Activated naive CD4-positive, alpha-beta T cell (primary cell): ENCODE data around the gene ZNF865.
A peak's percentile ranks its signal among the peaks of the same experiment; 100 is the strongest.

Source experiments
- DNase-seq, 4 experiments: peaks; one replicate each; lab custom pipeline; 2025; lab: John Stamatoyannopoulos, UW

ZNF865 gene

DNA sequence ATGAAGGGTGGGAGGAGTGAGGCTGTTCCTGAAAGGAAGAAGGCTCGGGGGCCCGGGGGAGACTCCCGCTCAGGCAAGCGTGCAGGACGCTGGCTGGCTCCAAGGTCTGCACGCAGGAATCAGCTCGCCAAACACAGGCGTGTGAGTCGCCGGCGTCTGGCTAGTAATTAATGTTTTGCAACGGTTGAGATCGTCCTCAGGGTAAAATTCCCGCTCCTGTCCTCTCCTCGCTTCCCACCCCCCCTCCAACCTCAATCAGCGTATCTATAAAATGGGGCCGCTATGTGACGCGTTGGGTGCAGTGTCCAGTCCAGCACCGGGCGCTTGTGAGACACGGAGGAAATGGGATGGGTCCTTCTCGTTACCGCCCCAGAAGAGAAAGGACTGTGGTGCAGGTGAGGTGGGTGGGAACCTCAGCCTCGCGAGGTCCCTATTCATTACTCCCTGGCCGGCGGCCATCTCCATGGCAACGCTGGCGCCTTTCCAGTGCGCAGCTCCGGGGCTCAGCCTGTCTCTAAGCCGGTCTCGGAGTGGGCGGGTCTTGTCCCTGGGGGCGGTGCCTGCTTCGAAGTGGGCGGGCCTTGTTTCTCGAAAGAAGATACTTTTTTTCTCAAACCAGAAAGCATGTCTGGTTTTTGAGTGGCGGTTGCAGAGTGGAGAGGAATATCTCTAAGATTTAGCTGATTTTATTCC is 18.3 kb upstream of the ZNF865 start:
- DNase-seq, result peak; percentile 66 to 91 (median 84)

DNA sequence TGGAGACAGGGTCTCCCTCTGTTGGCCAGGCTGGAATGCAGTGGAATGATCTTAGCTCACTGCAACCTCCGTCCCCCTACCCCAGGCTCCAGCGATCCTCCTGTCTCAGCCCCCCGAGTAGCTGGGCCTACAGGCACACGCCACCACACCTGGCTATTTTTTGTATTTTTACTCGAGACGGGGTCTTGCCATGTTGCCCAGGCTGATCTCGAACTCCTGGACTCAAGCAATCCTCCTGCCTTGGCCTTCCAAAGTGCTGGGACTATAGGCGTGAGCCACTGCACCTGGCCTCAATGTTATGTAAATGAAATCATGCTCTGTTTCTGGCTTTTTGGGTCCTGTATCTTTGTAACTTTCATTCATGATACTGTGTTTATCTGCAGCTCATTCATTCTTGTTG is 16.7 kb upstream of the ZNF865 start:
- no peak for DNase-seq

DNA sequence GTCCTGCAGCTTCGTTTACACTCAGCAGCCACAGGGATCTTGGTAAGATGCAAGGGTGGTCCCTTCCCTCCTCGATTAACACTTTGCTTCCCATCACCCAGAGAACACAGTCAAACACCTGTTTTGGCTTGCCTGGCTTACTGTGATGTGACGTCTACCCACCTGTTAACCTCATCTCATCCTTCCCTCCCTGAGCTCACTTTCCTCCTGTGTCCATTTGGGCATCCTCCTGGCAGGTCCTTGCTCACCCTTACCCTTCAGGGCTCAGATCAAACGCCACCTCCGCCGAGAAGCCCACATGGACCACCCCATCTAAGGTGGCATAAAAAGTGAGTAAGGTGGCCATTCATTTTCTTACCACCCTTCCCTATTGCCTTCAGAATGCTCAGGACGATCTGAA is 15.3 kb upstream of the ZNF865 start:
- no peak for DNase-seq

GRCh38 chr19:55590617-55591016 is 14.8 kb upstream of the ZNF865 start:
- DNase-seq, result no peak

DNA sequence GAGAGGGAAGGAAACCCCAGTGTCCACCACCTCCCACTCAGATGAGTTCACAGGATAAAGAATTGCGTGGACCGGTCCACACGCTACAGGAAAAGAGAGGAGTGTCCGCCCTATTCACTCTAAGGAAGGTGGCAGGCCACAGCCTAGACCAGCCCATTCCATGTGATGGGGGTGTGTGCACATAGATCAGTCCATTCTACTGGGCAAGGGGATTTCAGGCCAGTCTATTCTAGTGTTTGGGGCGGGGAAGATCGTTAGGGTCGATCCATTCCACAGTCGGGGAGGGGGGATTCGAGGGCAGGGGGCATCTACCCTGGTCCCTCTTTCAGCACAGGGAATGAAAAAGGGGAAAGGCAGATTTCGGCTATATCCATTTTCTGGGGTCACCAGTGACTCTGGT is 13.9 kb upstream of the ZNF865 start:
- DNase-seq, result no peak

DNA sequence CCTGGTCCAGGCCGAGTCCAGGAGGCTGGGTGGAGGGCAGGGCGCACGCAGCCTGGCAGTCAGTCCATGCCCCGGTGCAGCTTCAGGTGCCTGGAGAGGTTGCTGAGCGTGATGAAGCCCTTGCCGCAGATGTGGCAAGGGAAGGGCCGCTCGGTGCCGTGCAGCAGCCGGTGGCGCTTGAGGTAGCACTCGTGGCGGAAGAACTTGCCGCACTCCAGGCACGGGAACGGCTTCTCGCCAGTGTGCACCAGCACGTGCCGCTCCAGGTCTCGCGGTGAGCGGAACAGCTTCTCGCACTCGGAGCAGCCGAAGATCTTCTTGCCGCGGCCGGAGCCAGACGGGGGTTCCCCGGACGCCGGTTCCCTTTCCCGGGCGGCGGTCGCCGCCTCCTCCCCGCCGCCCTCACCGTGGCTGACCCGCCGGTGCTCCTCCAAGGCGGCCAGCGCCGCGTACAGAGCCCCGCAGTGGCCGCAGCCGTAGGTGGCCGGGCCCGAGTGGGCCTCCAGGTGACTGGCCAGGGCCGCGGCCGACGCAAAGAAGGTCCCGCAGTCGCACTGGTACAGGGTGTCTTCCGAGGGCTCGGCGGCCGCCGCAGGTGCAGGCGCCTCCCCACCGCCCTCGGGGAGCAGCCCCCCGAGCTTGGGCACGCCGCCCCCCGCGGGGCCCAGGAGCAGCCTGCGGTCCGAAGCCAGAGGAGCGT is 12.9 kb upstream of the ZNF865 start:
- no peak for DNase-seq

GRCh38 chr19:55593096-55593772 is 12.2 kb upstream of the ZNF865 start:
- no peak for DNase-seq

- no peak for DNase-seq
Observed at GRCh38 chr19:55594996-55595545, 10.4 kb upstream of the ZNF865 start.

GRCh38 chr19:55596304-55596703 is 9.1 kb upstream of the ZNF865 start:
- DNase-seq, result no peak

- DNase-seq, result no peak
Observed at GRCh38 chr19:55597501-55597921, 7.9 kb upstream of the ZNF865 start.

DNA sequence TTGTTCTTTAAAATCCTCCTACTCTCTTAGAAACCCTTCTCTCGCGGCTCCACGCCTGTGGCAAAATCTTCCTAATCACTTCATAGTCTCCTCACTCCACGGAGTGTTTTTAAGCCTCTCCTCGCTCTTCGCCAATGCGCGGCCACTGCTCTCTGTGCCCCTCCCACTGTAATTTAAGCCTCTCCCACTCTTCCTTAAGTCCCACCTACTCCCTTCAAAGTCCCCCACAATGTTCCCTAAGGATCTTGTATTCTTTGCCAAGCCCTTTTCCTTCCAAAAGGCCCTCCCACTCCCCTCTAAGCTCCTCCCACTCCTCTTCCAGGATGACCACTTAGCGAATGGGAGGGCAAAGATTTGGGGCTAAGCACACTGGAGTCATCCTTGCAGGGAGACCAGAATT is 7.4 kb upstream of the ZNF865 start:
- DNase-seq, result no peak

- DNase-seq, result peak; percentile 82 to 85 (median 84)
Observed at GRCh38 chr19:55598719-55599467, 6.6 kb upstream of the ZNF865 start.

GRCh38 chr19:55599468-55599841 is 6.0 kb upstream of the ZNF865 start, which contains the start of gene FIZ1:
FIZ1 (minus strand) TSS chr19:55599517; CDS start chr19:55597865, 1,652 bp downstream.
- DNase-seq, result peak; percentile 84 to 94 (median 90)

DNA sequence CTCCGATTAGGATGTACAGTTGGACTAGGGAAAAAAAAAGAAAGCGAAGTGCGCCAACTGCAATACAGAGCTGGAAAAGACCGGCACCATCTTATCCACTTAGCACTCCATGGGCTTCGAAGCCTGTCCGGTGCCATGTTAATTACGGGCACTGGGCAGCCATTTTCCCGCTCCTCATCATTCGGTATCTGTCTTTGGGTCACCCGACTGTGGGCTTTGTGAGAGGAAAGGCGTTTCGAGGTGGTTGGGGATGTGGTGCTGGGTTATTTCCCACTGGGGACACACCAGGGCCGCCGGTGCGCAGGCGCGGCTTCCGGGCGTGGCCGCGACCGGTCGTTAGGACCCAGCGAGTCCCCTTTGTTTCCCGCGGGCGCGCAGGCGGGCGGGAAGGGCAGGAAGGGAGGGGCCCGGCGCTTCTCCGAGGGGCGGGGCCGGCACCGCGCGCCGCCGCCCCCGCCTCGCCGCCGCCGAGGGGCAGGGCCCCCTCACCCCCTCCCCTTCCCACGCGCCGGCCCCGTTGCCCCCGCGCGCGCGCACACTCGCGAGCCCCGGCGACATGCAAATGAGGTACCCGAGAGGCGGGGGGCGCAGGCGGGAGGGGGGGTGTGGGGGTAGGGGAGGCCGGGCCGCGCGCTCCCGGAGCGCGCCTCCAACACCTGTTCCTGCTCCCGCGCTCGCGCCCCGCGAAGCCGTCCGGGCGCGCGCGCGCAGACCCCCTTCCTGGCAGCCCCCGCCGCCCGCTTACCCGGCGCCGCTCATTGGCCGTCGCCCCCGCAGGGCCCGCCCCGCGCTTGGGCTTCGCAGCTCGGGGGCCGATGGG is 5.4 kb upstream of the ZNF865 start, which contains the start of gene ZNF524:
TSS of gene ZNF524 (plus strand) at position 447 of the 820 bp plus-strand sequence. CDS start 1,825 bp downstream, outside the sequence.
- peak; percentile 61 to 84 (median 72) for DNase-seq

- DNase-seq, result no peak
Observed at GRCh38 chr19:55600662-55601028, 4.8 kb upstream of the ZNF865 start.

DNA sequence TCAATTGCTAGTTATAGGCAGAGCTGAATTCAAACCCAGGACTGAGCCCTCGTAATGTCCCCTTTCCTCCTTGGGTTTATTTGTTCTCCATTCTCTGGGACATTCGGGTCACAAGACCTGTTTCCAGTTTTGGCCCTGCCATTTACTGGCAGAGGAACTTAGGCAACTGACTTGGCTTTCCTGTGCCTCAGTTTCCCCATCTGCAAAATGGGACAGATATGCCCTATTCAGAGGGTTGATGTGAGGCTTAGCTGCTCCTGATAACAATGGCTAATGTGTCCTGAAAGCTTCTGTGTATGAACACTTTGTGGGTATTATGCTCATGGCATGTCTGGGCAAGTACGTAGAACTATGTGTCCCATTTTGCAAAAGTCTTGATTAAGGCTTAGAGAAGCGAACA is 4.4 kb upstream of the ZNF865 start:
- no peak for DNase-seq

DNA sequence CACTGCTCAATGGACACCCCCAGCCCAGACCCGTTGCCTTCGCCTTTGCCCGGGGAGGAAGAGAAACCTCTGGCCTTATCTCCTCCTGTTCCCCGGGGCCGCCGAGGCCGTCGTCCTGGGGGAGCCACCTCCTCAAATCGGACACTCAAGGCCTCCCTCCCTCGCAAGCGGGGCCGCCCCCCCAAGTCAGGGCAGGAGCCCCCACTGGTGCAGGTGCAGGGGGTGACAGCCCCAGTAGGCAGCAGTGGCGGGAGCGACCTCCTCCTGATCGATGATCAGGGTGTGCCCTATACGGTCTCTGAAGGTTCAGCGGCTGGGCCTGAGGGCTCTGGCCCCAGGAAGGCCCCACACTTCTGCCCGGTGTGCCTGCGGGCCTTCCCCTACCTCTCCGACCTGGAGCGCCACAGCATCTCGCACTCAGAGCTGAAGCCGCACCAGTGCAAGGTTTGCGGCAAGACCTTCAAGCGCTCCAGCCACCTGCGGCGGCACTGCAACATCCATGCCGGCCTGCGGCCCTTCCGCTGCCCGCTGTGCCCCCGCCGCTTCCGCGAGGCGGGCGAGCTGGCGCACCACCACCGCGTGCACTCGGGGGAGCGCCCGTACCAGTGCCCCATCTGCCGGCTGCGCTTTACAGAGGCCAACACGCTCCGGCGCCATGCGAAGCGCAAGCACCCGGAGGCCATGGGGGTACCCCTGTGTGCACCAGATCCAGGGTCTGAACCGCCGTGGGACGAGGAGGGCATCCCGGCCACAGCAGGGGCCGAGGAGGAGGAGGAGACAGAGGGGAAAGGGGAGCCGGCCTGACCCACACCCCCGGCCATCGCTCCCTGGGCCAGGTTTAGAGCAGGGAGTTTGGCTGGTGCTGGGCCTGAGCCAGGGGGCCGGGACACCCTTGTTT is 3.1 kb upstream of the ZNF865 start:
- DNase-seq, result no peak

- no peak for DNase-seq
Observed at GRCh38 chr19:55603115-55603514, 2.3 kb upstream of the ZNF865 start.

DNA sequence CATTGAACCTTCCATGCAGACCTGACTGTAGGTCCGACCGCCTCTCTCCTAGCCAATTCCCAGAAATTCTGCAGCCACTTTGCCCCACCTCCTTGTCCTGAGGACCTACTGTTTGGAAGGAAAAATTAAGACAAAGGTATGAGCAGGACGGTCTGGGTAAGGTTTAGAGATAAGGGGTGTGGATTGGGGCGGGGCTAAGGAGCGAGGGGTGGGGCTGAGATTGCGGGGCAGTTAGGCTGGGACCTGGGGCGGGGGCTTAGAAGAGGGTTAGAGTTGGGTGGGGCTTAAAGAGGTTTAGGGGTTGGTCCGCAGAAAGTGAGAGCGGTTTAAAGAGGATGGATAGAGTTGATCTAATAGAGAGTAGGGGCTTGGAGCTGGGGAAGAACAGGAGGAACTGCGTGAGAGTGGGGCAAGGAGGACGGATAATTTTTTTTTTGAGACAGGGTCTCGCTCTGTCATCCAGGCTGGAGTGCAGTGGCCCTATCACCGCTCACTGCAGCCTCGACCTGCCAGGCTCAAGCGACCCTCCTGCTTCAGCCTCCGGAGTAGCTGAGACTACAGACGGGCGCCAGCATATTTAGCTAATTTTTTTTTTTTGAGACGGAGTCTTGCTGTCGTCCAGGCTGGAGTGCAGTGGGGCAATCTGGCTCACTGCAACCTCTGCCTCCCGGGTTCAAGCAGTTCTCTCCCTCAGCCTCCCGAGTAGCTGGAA is 1.7 kb upstream of the ZNF865 start:
- no peak for DNase-seq
